ENCODE measurements around the gene LTBP3.

Gene LTBP3

GRCh38 chr11:65585396-65586246, 27.5 kb upstream of the LTBP3 start:
- DNase-seq (ENCODE audit: low read depth): no peak

GRCh38 chr11:65584723-65585171, 26.6 kb upstream of the LTBP3 start:
- DNase-seq (ENCODE audit: low read depth): no peak

- DNase-seq (ENCODE audit: low read depth): no peak
These were observed 25.9 kb upstream of the LTBP3 start for GRCh38 chr11:65584106-65584505.

GRCh38 chr11:65583589-65583988, 25.4 kb upstream of the LTBP3 start:
- DNase-seq (ENCODE audit: low read depth): no peak

GRCh38 chr11:65581928-65582327, 23.8 kb upstream of the LTBP3 start:
- DNase-seq (ENCODE audit: low read depth): no peak

GRCh38 chr11:65580756-65581155, 22.6 kb upstream of the LTBP3 start:
- DNase-seq (ENCODE audit: low read depth): no peak

- DNase-seq (ENCODE audit: low read depth): no peak
These were observed 22.0 kb upstream of the LTBP3 start for GRCh38 chr11:65580031-65580692.

GRCh38 chr11:65579291-65579690, 21.1 kb upstream of the LTBP3 start:
- no peak for DNase-seq (ENCODE audit: low read depth)

GRCh38 chr11:65578667-65579066, 20.5 kb upstream of the LTBP3 start:
- DNase-seq (ENCODE audit: low read depth): no peak

- DNase-seq (ENCODE audit: low read depth): no peak
These were observed 20.0 kb upstream of the LTBP3 start for GRCh38 chr11:65578134-65578533.

GRCh38 chr11:65577756-65578109, 19.6 kb upstream of the LTBP3 start:
- no peak for DNase-seq (ENCODE audit: low read depth)

- DNase-seq (ENCODE audit: low read depth): no peak
These were observed 19.0 kb upstream of the LTBP3 start for GRCh38 chr11:65576867-65577755.

GRCh38 chr11:65576232-65576866, 18.2 kb upstream of the LTBP3 start:
- no peak for DNase-seq (ENCODE audit: low read depth)

- peak; percentile 78 for DNase-seq (ENCODE audit: low read depth)
These were observed 17.5 kb upstream of the LTBP3 start, which contains the start of gene EHBP1L1 for GRCh38 chr11:65575568-65576231. EHBP1L1 (plus strand) TSS chr11:65576053; CDS start chr11:65576303, 250 bp downstream.

GRCh38 chr11:65574811-65575567, 16.8 kb upstream of the LTBP3 start:
- DNase-seq (ENCODE audit: low read depth): no peak

GRCh38 chr11:65574109-65574810, 16.1 kb upstream of the LTBP3 start:
- peak; percentile 99 for DNase-seq (ENCODE audit: low read depth)

GRCh38 chr11:65573391-65574079, 15.4 kb upstream of the LTBP3 start:
- no peak for DNase-seq (ENCODE audit: low read depth)

- no peak for DNase-seq (ENCODE audit: low read depth)
These were observed 14.3 kb upstream of the LTBP3 start, which contains the start of gene FAM89B for GRCh38 chr11:65572356-65573051. FAM89B (plus strand) TSS chr11:65572538; CDS start chr11:65572670, 132 bp downstream.

- no peak for DNase-seq (ENCODE audit: low read depth)
These were observed 13.8 kb upstream of the LTBP3 start for GRCh38 chr11:65571940-65572339.
